ENCODE measurements around the gene CA10.

CA10 gene

DNA sequence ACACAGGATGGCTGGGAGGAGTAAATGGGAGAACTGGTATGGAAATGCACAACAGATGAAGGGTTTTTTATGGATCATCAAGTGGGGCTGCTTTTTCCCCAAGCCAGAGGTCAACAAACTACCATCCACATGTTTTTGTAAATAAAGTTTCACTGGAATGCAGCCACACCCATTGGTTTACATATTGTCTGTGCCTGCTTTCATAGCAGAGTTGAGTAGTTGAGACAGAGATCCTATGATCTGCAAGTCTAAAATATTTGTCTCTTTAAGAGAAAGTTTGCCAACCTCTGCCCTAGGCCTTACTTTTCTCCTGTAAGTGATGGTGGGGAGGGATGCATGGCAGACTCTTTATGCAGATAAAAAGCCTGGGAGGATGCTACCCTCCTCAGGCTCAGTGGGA lies 341.4 kb downstream of the CA10 start:
- no peak for DNase-seq (ENCODE audit: low read depth)

GRCh38 chr17:51815097-51815496 lies 343.4 kb downstream of the CA10 start:
- DNase-seq (ENCODE audit: low read depth): no peak

GRCh38 chr17:51814521-51814920 lies 344.0 kb downstream of the CA10 start:
- no peak for DNase-seq (ENCODE audit: low read depth)

GRCh38 chr17:51813784-51814174 lies 344.7 kb downstream of the CA10 start:
- DNase-seq (ENCODE audit: low read depth): no peak

GRCh38 chr17:51813140-51813783 lies 345.3 kb downstream of the CA10 start:
- no peak for DNase-seq (ENCODE audit: low read depth)

DNA sequence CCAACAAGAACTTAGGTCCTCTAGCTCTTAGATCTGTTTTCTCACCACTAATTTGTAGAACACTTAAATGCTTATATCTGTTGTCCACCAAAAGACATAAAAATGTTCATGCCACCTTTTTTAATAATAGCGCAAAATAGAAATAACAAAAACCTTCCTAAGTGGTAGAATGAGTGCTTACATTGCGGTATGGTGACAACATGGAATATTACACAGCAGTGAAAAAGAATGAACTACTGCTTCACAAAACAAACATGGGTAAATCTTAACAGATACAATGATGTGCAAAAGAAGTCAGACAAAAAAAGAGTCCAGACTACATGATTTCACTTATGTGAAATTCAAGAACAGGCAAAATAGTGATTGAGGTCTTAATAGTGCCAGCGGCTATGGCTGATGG lies 351.1 kb downstream of the CA10 start:
- DNase-seq (ENCODE audit: low read depth): no peak

GRCh38 chr17:51805765-51806164 lies 352.7 kb downstream of the CA10 start:
- DNase-seq (ENCODE audit: low read depth): no peak

DNA sequence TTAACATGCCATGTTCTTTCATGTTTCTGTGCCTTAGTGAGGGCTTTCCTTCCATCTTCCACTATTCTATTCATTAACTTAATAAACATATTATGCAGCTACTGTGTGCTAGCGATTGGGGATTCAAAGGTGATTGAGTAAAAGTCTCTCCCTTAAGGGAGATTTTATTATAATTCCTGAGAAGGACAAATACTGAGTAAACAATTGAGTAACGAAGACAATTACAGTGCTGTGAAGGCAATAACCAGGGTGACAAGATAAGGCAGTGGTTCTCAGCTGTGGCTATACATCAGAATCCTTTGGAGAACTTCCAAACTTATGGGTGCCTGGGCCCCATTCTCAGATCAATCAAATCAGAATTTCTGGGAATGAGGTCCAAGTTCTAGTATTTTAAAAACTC lies 353.3 kb downstream of the CA10 start:
- no peak for DNase-seq (ENCODE audit: low read depth)

- no peak for DNase-seq (ENCODE audit: low read depth)
These were observed 355.4 kb downstream of the CA10 start for GRCh38 chr17:51803161-51803560.

DNA sequence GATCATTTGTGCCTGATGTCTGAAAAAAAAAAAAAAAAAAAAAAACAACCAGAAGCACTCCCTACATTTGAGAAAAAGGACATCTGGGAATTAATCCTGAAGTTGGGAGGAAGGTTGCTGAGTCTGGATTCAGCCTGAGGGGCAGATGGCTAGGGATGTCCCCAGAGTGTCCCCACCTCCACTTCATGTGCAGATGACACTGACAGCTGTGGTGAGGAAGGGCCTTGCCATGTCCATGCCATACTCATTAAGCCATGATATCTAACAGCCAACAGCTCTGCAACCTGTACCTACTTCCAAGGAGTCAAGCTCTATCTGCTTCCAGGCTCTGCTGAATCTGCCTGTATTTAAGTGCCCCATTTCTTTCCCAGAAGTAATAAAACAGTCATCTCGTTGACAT lies 356.0 kb downstream of the CA10 start:
- DNase-seq (ENCODE audit: low read depth): no peak

DNA sequence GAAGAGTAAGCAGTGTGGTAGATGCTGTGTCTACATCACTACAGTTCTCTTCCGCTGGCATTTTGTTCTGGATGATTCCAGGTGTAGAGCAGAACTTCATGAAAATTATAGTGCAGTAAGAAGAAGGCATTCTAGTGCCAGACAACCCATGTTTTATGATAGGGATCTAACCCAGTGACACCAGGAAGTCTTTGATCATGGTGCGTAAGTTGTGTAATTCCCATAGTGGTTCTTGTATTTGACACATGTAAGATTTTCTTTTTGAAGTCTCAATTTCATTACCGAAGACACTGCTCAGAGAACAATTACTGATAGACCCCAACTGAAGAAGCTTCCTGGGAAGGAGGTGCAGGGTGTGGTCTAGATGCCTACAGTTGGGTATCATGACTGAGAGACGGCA lies 356.9 kb downstream of the CA10 start:
- no peak for DNase-seq (ENCODE audit: low read depth)

DNA sequence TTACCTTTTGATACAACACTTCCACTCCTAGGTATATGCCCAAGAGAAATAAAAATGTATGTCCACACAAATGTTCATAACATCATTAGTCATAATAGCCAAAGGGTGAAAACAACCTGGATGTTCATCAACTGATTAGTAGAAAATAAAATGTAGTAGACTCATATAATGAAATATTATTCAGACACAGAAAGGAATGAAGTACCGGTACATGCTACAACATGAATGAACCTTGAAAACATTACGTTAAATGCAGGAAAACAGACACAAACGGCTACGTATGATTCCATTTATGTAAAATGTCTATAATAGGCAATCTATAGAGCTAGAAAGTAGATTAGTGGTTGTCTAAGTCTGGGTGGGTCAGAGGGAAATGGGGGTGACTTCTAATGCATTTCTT lies 358.5 kb downstream of the CA10 start:
- no peak for DNase-seq (ENCODE audit: low read depth)

DNA sequence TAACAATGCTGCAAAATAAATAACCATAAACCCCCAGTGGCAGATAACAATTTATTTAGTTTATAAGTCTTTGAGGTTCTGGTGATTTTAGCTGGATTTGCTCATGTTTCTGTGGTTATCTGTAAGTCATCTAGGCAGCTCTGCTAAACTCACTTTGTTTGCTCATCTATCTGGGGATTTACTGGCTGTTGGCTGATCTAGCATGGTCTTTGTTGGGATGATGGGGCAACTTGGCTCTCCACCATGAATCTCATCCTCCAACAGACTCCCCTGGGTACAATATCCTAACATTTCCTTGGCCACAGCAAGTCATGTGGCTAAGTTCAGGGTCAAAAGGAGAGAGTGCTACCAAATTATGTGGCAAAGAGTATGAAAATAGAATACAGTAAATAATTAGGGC lies 359.3 kb downstream of the CA10 start:
- DNase-seq (ENCODE audit: low read depth): no peak

- no peak for DNase-seq (ENCODE audit: low read depth)
These were observed 361.4 kb downstream of the CA10 start for GRCh38 chr17:51797150-51797549.

GRCh38 chr17:51796026-51796425 lies 362.5 kb downstream of the CA10 start:
- DNase-seq (ENCODE audit: low read depth): no peak

DNA sequence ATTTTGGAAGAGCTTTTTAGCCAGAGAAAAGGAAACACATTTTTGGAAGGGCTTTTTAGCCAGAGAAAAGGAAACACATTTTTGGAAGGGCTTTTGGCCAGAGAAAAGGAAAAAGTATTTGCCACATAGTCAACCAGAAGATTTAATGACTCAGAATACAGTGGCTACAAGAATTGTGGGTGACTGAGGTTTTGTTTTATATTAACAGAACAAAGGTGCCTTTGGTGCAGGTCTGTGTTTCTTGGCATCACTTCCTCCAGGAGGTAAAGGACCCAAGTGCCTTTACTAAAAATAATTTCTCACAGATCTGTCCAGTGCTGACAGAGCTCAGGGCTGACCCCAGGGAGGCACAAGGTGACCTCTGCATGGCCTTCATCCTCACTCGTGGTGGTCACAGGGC lies 363.1 kb downstream of the CA10 start:
- DNase-seq (ENCODE audit: low read depth): no peak

GRCh38 chr17:51794466-51794865 lies 364.0 kb downstream of the CA10 start:
- DNase-seq (ENCODE audit: low read depth): no peak

DNA sequence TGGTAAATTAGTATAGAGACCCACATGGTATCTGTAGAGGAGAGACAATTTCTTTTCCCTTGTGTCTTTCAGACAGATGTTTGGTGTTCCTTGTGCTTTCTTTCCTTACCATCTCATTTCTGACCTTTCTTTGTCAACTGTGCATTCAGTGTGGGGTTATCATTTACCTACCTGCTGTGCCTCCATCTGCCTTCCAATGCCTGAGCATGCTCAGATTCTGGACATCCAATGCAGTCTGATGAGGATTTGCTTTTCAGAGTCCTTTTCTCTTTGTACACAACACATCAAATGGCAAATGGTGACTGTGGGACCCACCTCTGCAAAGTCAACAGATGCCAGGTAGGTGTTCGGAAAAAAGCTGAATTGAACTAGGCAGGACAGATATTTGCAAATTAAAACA lies 364.8 kb downstream of the CA10 start:
- DNase-seq (ENCODE audit: low read depth): no peak

DNA sequence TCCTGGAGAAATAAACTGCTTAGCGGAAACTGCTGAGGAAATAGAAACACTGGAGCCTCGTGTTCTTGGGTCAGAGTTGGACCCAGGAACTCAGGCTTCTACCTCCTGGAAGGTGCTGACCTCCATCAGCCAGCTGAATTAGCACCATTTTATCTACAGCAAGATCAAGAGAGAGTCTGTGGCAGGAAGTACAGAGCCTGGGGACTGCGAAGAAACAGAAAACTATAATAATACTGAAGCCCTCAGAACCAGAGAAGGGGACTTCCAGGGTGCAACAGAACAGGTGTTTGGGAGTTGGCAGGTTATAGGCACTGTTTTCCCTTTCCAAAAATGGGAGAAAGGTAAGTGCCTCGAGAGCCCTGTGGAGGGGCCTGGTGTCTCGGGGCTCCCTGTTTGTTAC lies 379.7 kb downstream of the CA10 start:
- DNase-seq (ENCODE audit: low read depth): no peak

- DNase-seq (ENCODE audit: low read depth): no peak
These were observed 388.3 kb downstream of the CA10 start for GRCh38 chr17:51770027-51770759.

- DNase-seq (ENCODE audit: low read depth): no peak
These were observed 389.3 kb downstream of the CA10 start for GRCh38 chr17:51769231-51769630.

DNA sequence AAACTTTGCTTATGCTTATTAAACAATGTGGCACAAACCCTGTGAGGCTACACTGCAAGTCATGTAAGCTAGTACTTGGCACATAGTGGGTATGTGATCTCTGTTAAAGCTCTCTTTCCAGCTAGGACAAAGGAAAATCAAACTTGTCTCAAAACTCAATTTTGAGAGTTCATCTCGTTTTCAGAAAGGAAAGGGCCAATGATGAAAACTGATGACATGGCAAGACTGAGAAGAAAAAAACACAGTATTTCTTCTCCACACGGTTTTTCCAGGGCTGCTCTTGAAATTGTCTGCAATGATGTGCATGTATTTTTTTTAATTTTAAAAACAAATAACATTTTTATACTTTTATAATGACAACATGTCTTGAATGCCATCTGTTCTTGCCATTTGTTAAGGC lies 389.8 kb downstream of the CA10 start:
- DNase-seq (ENCODE audit: low read depth): no peak

DNA sequence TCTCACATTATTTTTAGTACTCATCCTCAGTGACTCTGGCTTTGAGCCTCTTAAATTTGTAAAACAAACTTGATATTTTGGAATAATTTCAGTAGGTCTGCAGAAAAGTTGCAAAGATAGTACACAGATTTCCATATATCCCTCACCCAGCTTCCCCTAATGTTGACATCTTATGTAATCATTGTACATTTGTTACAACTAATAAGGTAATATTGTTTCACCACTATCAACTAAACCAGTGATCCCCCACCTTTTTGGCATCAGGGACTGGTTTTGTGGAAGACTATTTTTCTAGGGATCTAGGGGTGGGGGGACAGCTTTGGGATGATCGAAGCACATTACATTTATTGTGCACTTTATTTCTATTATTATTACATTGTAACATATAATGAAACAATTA lies 391.2 kb downstream of the CA10 start:
- DNase-seq (ENCODE audit: low read depth): no peak

Measured in HS-5 (cell line).